ENCODE measurements around the gene AK1. TPM values are rescaled to one million over a fixed set of nuclear protein-coding genes. Genes with fewer than 3 reads are reported as not detected.

AK1 gene
- total RNA-seq, 1 experiment from 2014 or later = 62.1 TPM

DNA sequence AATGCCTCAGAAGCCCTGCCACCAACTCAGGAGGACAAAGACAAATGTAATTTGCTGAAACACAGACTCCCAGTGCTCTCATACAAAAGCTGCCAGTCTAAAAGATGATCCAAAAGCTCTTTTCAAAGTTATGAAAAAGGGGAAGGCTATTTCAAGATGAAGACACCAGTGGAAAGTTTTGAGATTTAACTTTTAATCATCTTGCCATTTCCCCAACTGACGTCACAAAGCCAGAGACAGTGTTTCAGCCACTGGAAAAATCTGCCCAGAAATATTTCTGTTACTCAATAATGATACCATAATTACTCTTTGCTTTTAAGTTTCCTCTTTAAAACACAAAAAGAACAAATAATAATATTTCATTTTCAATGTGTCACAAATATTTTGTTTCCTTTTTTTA lies 43.9 kb downstream of the AK1 start:
- no peak overlapping the region for H3K27ac ChIP-seq (ENCODE audit: low read length)

DNA sequence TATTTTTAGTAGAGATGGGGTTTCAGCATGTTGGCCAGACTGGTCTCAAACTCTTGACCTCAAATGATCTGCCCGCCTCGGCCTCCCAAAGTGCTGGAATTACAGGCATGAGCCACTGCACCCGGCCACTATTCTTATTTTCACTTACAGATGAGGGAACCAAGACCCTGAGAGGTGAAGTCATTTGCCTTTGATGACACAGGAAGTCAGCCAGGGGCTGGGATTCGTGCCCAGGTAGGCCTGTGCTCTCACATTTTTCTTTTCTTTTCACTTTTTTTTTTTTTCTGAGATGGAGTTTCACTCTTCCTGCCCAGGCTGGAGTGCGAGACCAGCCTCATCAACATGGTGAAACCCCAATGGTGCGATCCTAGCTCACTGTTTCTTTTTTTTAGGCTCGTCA lies 45.2 kb downstream of the AK1 start:
- TF ChIP-seq, protein P1, sequence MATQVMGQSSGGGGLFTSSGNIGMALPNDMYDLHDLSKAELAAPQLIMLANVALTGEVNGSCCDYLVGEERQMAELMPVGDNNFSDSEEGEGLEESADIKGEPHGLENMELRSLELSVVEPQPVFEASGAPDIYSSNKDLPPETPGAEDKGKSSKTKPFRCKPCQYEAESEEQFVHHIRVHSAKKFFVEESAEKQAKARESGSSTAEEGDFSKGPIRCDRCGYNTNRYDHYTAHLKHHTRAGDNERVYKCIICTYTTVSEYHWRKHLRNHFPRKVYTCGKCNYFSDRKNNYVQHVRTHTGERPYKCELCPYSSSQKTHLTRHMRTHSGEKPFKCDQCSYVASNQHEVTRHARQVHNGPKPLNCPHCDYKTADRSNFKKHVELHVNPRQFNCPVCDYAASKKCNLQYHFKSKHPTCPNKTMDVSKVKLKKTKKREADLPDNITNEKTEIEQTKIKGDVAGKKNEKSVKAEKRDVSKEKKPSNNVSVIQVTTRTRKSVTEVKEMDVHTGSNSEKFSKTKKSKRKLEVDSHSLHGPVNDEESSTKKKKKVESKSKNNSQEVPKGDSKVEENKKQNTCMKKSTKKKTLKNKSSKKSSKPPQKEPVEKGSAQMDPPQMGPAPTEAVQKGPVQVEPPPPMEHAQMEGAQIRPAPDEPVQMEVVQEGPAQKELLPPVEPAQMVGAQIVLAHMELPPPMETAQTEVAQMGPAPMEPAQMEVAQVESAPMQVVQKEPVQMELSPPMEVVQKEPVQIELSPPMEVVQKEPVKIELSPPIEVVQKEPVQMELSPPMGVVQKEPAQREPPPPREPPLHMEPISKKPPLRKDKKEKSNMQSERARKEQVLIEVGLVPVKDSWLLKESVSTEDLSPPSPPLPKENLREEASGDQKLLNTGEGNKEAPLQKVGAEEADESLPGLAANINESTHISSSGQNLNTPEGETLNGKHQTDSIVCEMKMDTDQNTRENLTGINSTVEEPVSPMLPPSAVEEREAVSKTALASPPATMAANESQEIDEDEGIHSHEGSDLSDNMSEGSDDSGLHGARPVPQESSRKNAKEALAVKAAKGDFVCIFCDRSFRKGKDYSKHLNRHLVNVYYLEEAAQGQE (IDR thresholded peaks at IDR 0.05; ENCODE audit: insufficient read depth in 1 of 2, low read depth in 2 of 2, low read length in 1 of 2) = no peak
- TF ChIP-seq SIN3A (IDR thresholded peaks at IDR 0.05; ENCODE audit: borderline replicate concordance, insufficient read depth, low read depth, low read length) = no peak
- no peak for TF ChIP-seq TCF7L2 (IDR thresholded peaks at IDR 0.05; ENCODE audit: low read depth, low read length)
- TF ChIP-seq POLR2AphosphoS5 (IDR thresholded peaks at IDR 0.05; ENCODE audit: low read depth, low read length) = no peak
- TF ChIP-seq, protein P2, sequence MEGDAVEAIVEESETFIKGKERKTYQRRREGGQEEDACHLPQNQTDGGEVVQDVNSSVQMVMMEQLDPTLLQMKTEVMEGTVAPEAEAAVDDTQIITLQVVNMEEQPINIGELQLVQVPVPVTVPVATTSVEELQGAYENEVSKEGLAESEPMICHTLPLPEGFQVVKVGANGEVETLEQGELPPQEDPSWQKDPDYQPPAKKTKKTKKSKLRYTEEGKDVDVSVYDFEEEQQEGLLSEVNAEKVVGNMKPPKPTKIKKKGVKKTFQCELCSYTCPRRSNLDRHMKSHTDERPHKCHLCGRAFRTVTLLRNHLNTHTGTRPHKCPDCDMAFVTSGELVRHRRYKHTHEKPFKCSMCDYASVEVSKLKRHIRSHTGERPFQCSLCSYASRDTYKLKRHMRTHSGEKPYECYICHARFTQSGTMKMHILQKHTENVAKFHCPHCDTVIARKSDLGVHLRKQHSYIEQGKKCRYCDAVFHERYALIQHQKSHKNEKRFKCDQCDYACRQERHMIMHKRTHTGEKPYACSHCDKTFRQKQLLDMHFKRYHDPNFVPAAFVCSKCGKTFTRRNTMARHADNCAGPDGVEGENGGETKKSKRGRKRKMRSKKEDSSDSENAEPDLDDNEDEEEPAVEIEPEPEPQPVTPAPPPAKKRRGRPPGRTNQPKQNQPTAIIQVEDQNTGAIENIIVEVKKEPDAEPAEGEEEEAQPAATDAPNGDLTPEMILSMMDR (IDR thresholded peaks at IDR 0.05) = no peak
- Histone ChIP-seq H3K27me3 (ENCODE audit: control insufficient read depth, insufficient read depth, low read length) (no peaks in the 10 kb centered on the region), H3K4me1 (ENCODE audit: control insufficient read depth, insufficient read depth, low read length) (peaks cover 4% of the 10 kb centered on the region; the same call in 1 of the 2 replicates), H3K27ac (ENCODE audit: low read length) (no peak overlapping the region), H3K36me3 (ENCODE audit: control insufficient read depth, insufficient read depth, low read length) (no peaks in the 10 kb centered on the region), H3K9me3 (ENCODE audit: control insufficient read depth, insufficient read depth, low read depth, low read length) (no peaks in the 10 kb centered on the region), H3K4me3 (ENCODE audit: low read depth in 2 of 2, low read length in 2 of 2) (no peak overlapping the region)
- no peak for ATAC-seq
- in situ Hi-C loops (cut with HindIII; ENCODE audit: low pct_unique_long_range_greater_than_20kb, low sequenced_read_pairs) (no loop called here), intact Hi-C loops (cut with micrococcal nuclease; ENCODE audit: unreplicated experiment) (no loop called here)
- BruUV-seq (replicated peaks) = no TSS peak
- no peak for DNase-seq (ENCODE audit: low read depth, low spot score)
- CTCF ChIA-PET = no interaction called here
- POLR2A ChIA-PET = no interaction called here

More for the DNA sequence above, 43.9 kb downstream of the AK1 start:
- Histone ChIP-seq H3K9me3 (ENCODE audit: control insufficient read depth, insufficient read depth, low read depth, low read length) (no peaks in the 10 kb centered on the region), H3K36me3 (ENCODE audit: control insufficient read depth, insufficient read depth, low read length) (no peaks in the 10 kb centered on the region), H3K27me3 (ENCODE audit: control insufficient read depth, insufficient read depth, low read length) (no peaks in the 10 kb centered on the region), H3K4me3 (ENCODE audit: low read depth in 2 of 2, low read length in 2 of 2) (no peak overlapping the region), H3K4me1 (ENCODE audit: control insufficient read depth, insufficient read depth, low read length) (peaks cover 4% of the 10 kb centered on the region; the same call in 1 of the 2 replicates)
- TF ChIP-seq, protein P1 (IDR thresholded peaks at IDR 0.05; ENCODE audit: insufficient read depth in 1 of 2, low read depth in 2 of 2, low read length in 1 of 2) = no peak
- TF ChIP-seq, protein P2 (IDR thresholded peaks at IDR 0.05) = no peak
- no peak for TF ChIP-seq TCF7L2 (IDR thresholded peaks at IDR 0.05; ENCODE audit: low read depth, low read length)
- TF ChIP-seq POLR2AphosphoS5 (IDR thresholded peaks at IDR 0.05; ENCODE audit: low read depth, low read length) = no peak
- no peak for TF ChIP-seq SIN3A (IDR thresholded peaks at IDR 0.05; ENCODE audit: borderline replicate concordance, insufficient read depth, low read depth, low read length)
- intact Hi-C loops (cut with micrococcal nuclease; ENCODE audit: unreplicated experiment) (no loop called here), in situ Hi-C loops (cut with HindIII; ENCODE audit: low pct_unique_long_range_greater_than_20kb, low sequenced_read_pairs) (no loop called here)
- DNase-seq (ENCODE audit: low read depth, low spot score) (no peak), ATAC-seq (no peak)
- no TSS peak for BruUV-seq (replicated peaks)
- ChIA-PET POLR2A (no interaction called here), CTCF (no interaction called here)

Measured in Panc1 (cell line).